Panc1 (cell line): ENCODE measurements around the gene PLA2G2C. TPM values are rescaled to one million over a fixed set of nuclear protein-coding genes. Genes with fewer than 3 reads are reported as not detected.

Experiments
- ATAC-seq: fragments of 200-7000 bp; cut with Tn5 transposase; 2 replicates; pipeline ENCODE4 v1.9.1; 2020; ENCODE audit warnings: mild to moderate bottlenecking, moderate library complexity
- BruUV-seq: library from RNA; stranded (reverse); fragments of 400-500 nt; replicated peaks from 2 replicates; lab custom pipeline; 2021; lab: Mats Ljungman, UMichigan
- CTCF ChIA-PET: fragments of 300-600 bp; sonication (Branson Sonifier 250); formaldehyde crosslinking; loops from one replicate; lab custom pipeline; 2022; ENCODE audit warnings: antibody characterized with exemption; lab: Charles Lee
- POLR2A ChIA-PET: fragments of 300-600 bp; sonication (Branson Sonifier 250); formaldehyde crosslinking; loops from one replicate; lab custom pipeline; 2022; ENCODE audit warnings: antibody characterized with exemption; lab: Charles Lee
- DNase-seq: peaks from one replicate; pipeline ENCODE4 v3.0.0-alpha.2; 2010; ENCODE audit warnings: low read depth, low spot score
- H3K27ac ChIP-seq: 2 replicates; pipeline ENCODE4 v1.5.1; 2011; ENCODE audit warnings: mild to moderate bottlenecking, low read length, inconsistent platforms
- H3K27me3 ChIP-seq: fragments of 200-500 bp; sonication (Bioruptor generic); 2 replicates; pipeline ENCODE4 v1.6.0; 2014; ENCODE audit warnings: low read length, inconsistent platforms; ENCODE audit not compliant: control insufficient read depth, insufficient read depth
- H3K36me3 ChIP-seq: fragments of 200-500 bp; sonication (Bioruptor generic); 2 replicates; pipeline ENCODE4 v1.5.1; 2014; ENCODE audit warnings: inconsistent platforms, mild to moderate bottlenecking, low read length, moderate library complexity; ENCODE audit not compliant: control insufficient read depth, insufficient read depth
- H3K4me1 ChIP-seq: 2 replicates; pipeline ENCODE4 v1.5.1; 2011; ENCODE audit warnings: inconsistent platforms, mild to moderate bottlenecking, low read length, moderate library complexity; ENCODE audit not compliant: control insufficient read depth, insufficient read depth
- H3K4me3 ChIP-seq, 2 experiments: 2 replicates each; pipeline ENCODE4 v1.5.1; 2011 to 2012; ENCODE audit warnings: low read depth in 2 of 2, low read length in 2 of 2, mild to moderate bottlenecking in 2 of 2, inconsistent platforms in 1 of 2, moderate library complexity in 1 of 2
- H3K9me3 ChIP-seq: fragments of 200-500 bp; sonication (Bioruptor generic); 2 replicates; pipeline ENCODE4 v1.5.1; 2014; ENCODE audit warnings: low read depth, mild to moderate bottlenecking, inconsistent platforms, low read length, moderate library complexity; ENCODE audit not compliant: control insufficient read depth, insufficient read depth
- CTCF ChIP-seq: fragments of 450-650 bp; IDR thresholded peaks from 2 replicates; pipeline ENCODE4 v1.5.1; 2017; ENCODE audit warnings: mild to moderate bottlenecking
- POLR2AphosphoS5 ChIP-seq: IDR thresholded peaks from 2 replicates; pipeline ENCODE4 v1.6.1; 2012; ENCODE audit warnings: mild to moderate bottlenecking, low read depth, low read length, moderate library complexity
- REST ChIP-seq, 2 experiments: IDR thresholded peaks; 2 replicates each; pipeline ENCODE4 v1.6.1; 2011 to 2012; ENCODE audit warnings: low read depth in 2 of 2, control low read depth in 1 of 2, low read length in 1 of 2, mild to moderate bottlenecking in 1 of 2, moderate library complexity in 1 of 2; ENCODE audit not compliant: insufficient read depth in 1 of 2
- SIN3A ChIP-seq: IDR thresholded peaks from 2 replicates; pipeline ENCODE4 v1.6.1; 2012; ENCODE audit warnings: low read depth, mild to moderate bottlenecking, low read length, moderate library complexity, borderline replicate concordance; ENCODE audit not compliant: insufficient read depth
- TCF7L2 ChIP-seq: IDR thresholded peaks from 2 replicates; pipeline ENCODE4 v1.6.1; 2011; ENCODE audit warnings: mild to moderate bottlenecking, low read depth, low read length, inconsistent platforms
- in situ Hi-C: cut with HindIII; loops from 2 replicates; pipeline ENCODE4 v1.10.0; 2016; ENCODE audit warnings: low sequenced_read_pairs, low pct_unique_long_range_greater_than_20kb
- intact Hi-C: fragments of 100-400 bp; cut with micrococcal nuclease; formaldehyde crosslinking; loops from one replicate; pipeline ENCODE4 v1.10.0; 2022; ENCODE audit not compliant: unreplicated experiment
- total RNA-seq: library from RNA; stranded (reverse); gene quantifications from one replicate; pipeline ENCODE4 v1.2.1, GENCODE V29; 2021; ENCODE audit not compliant: unreplicated experiment

PLA2G2C gene
- total RNA-seq, 1 experiment from 2014 or later = not detected

GRCh38 chr1:20137604-20138003 lies 48.7 kb downstream of the PLA2G2C start:
- Histone ChIP-seq H3K4me3 (no peak overlapping the region), H3K9me3 (no peaks in the 10 kb centered on the region), H3K36me3 (no peaks in the 10 kb centered on the region), H3K27me3 (no peaks in the 10 kb centered on the region), H3K4me1 (no peaks in the 10 kb centered on the region), H3K27ac (no peak overlapping the region)
- CTCF ChIA-PET = no interaction called here
- intact Hi-C loops (no loop called here), in situ Hi-C loops (no loop called here)
- POLR2A ChIA-PET = no interaction called here
- no TSS peak for BruUV-seq
- DNase-seq = no peak
- TF ChIP-seq CTCF (no peak), POLR2AphosphoS5 (no peak), SIN3A (no peak), TCF7L2 (no peak), REST (IDR thresholded peaks at IDR 0.05; ENCODE audit: insufficient read depth in 1 of 2, low read depth in 2 of 2, low read length in 1 of 2) (no peak)
- ATAC-seq = no peak

GRCh38 chr1:20137055-20137454 lies 49.3 kb downstream of the PLA2G2C start:
- CTCF ChIA-PET = no interaction called here
- DNase-seq (no peak), ATAC-seq (no peak)
- no peaks in the 10 kb centered on the region for H3K4me1 ChIP-seq
- in situ Hi-C loops (no loop called here), intact Hi-C loops (no loop called here)
- TF ChIP-seq TCF7L2 (no peak), SIN3A (no peak), CTCF (no peak), POLR2AphosphoS5 (no peak), REST (IDR thresholded peaks at IDR 0.05; ENCODE audit: insufficient read depth in 1 of 2, low read depth in 2 of 2, low read length in 1 of 2) (no peak)
- H3K9me3 ChIP-seq = no peaks in the 10 kb centered on the region
- no peaks in the 10 kb centered on the region for H3K36me3 ChIP-seq
- BruUV-seq = no TSS peak
- no peaks in the 10 kb centered on the region for H3K27me3 ChIP-seq
- POLR2A ChIA-PET = no interaction called here
- no peak overlapping the region for H3K27ac ChIP-seq
- H3K4me3 ChIP-seq = no peak overlapping the region
